Medulla oblongata (tissue), 1 donor: ENCODE data around the gene NFU1.
"Not testable (repeated sequence)": the region's sequence is repeated elsewhere in the genome, so short reads cannot be mapped to it uniquely, and the experiment has no call there.

Source experiments
- DNase-seq: peaks from one replicate; pipeline ENCODE4 v3.0.0-alpha.2; 2015; ENCODE audit errors: extremely low spot score

Gene NFU1

GRCh38 chr2:69387770-69388481, 49.3 kb downstream of the NFU1 start:
- no peak for DNase-seq

GRCh38 chr2:69386789-69387734, 50.2 kb downstream of the NFU1 start, which contains the start of gene GFPT1:
Gene GFPT1 (minus strand): TSS chr2:69387227. CDS start chr2:69387071, 156 bp downstream.
- peak; percentile 94 for DNase-seq

GRCh38 chr2:69386360-69386759, 50.9 kb downstream of the NFU1 start:
- no peak for DNase-seq

GRCh38 chr2:69385443-69386151, 51.6 kb downstream of the NFU1 start:
- DNase-seq: no peak

- DNase-seq: no peak
Measured at GRCh38 chr2:69384618-69385081, 52.6 kb downstream of the NFU1 start.

- no peak for DNase-seq
Measured at GRCh38 chr2:69383176-69383812, 53.9 kb downstream of the NFU1 start.

- no peak for DNase-seq
Measured at GRCh38 chr2:69382547-69382946, 54.7 kb downstream of the NFU1 start.

- no peak for DNase-seq
Measured at GRCh38 chr2:69381337-69381737, 55.9 kb downstream of the NFU1 start.

- DNase-seq: no peak
Measured at GRCh38 chr2:69380072-69380917, 56.9 kb downstream of the NFU1 start.

- no peak for DNase-seq
Measured at GRCh38 chr2:69376403-69376802, 60.8 kb downstream of the NFU1 start.

- peak; percentile 38 for DNase-seq
Measured at GRCh38 chr2:69375494-69376353, 61.5 kb downstream of the NFU1 start.

- DNase-seq: no peak
Measured at GRCh38 chr2:69372767-69373166, 64.5 kb downstream of the NFU1 start.

- no peak for DNase-seq
Measured at GRCh38 chr2:69369802-69370201, 67.4 kb downstream of the NFU1 start.

GRCh38 chr2:69368588-69368987, 68.6 kb downstream of the NFU1 start:
- no peak for DNase-seq

GRCh38 chr2:69359371-69359770, 77.9 kb downstream of the NFU1 start:
- DNase-seq: no peak

- no peak for DNase-seq
Measured at GRCh38 chr2:69358914-69359313, 78.3 kb downstream of the NFU1 start.

GRCh38 chr2:69356471-69356870, 80.8 kb downstream of the NFU1 start:
- no peak for DNase-seq

GRCh38 chr2:69354976-69355375, 82.3 kb downstream of the NFU1 start:
- not testable (repeated sequence) for DNase-seq

GRCh38 chr2:69353360-69353759, 83.9 kb downstream of the NFU1 start:
- no peak for DNase-seq

- no peak for DNase-seq
Measured at GRCh38 chr2:69348781-69349180, 88.5 kb downstream of the NFU1 start.
